T-cell (primary cell): ENCODE measurements around the gene KRTAP12-1. TPM values are rescaled to one million over a fixed set of nuclear protein-coding genes. Genes with fewer than 3 reads are reported as not detected.

Source experiments
- ATAC-seq, 4 experiments: fragments of 200-7000 bp in 3 of 4; fragments of 150-1000 bp in 1 of 4; cut with Tn5 transposase; replicated peaks in 1 of 4; 1 replicate in 3 of 4; 2 replicates in 1 of 4; pipeline ENCODE4 v1.10.0; 2021; ENCODE audit warnings: moderate library complexity in 3 of 4, mild to moderate bottlenecking in 2 of 4, moderate number of reproducible peaks in 1 of 4
- CTCF ChIA-PET, 2 donors: fragments of 300-600 bp; sonication (Branson Sonifier 250); formaldehyde crosslinking; loops; one replicate each; lab custom pipeline; 2022; ENCODE audit warnings: antibody characterized with exemption in 2 of 2; lab: Charles Lee
- POLR2A ChIA-PET, 2 donors: fragments of 300-600 bp; sonication (Branson Sonifier 250); formaldehyde crosslinking; loops; one replicate each; lab custom pipeline; 2022; ENCODE audit warnings: antibody characterized with exemption in 2 of 2; lab: Charles Lee
- DNase-seq, 35 experiments: peaks; one replicate each; pipeline versions ENCODE4 v3.0.0 to v3.0.0-alpha.2; 2013 to 2023
- H3K27ac ChIP-seq: one replicate; pipeline ENCODE4 v1.5.1; 2013; ENCODE audit warnings: low read length
- H3K27me3 ChIP-seq, 2 experiments: replicated peaks in 1 of 2; 1 replicate in 1 of 2; 2 replicates in 1 of 2; pipeline versions ENCODE4 v1.6.1 to v1.7.0; 2013; ENCODE audit warnings: low read length in 1 of 2, mixed read lengths in 1 of 2; ENCODE audit not compliant: control insufficient read depth in 2 of 2, insufficient read depth in 2 of 2; ENCODE audit errors: extremely low read depth in 1 of 2
- H3K36me3 ChIP-seq, 2 donors: 1 replicate in 1 of 2; 2 replicates in 1 of 2; pipeline versions ENCODE4 v1.6.1 to v1.7.0; 2013; ENCODE audit warnings: low read length in 1 of 2; ENCODE audit not compliant: control insufficient read depth in 2 of 2, insufficient read depth in 1 of 2; ENCODE audit errors: extremely low read depth in 1 of 2
- H3K4me1 ChIP-seq, 2 experiments: 1 replicate in 1 of 2; 2 replicates in 1 of 2; pipeline versions ENCODE4 v1.6.1 to v1.7.0; 2013; ENCODE audit warnings: low read length in 2 of 2, mixed read lengths in 1 of 2; ENCODE audit not compliant: insufficient read depth in 2 of 2, control insufficient read depth in 1 of 2; ENCODE audit errors: extremely low read depth in 1 of 2
- H3K4me3 ChIP-seq, 2 donors: 1 replicate in 1 of 2; 2 replicates in 1 of 2; pipeline versions ENCODE4 v1.5.1 to v1.7.0; 2013; ENCODE audit warnings: mild to moderate bottlenecking in 2 of 2, low read length in 1 of 2, moderate library complexity in 1 of 2; ENCODE audit not compliant: control insufficient read depth in 1 of 2; ENCODE audit errors: extremely low read depth in 1 of 2
- H3K9me3 ChIP-seq: 2 replicates; pipeline ENCODE4 v1.7.0; 2013
- H3K27ac Mint-ChIP-seq, 2 donors: one replicate each; pipeline ENCODE4 v1.8.0; 2020 to 2021; ENCODE audit warnings: mild to moderate bottlenecking in 2 of 2, mixed read lengths in 2 of 2
- H3K27me3 Mint-ChIP-seq, 2 donors: one replicate each; pipeline ENCODE4 v1.8.0; 2021 to 2022; ENCODE audit warnings: mixed read lengths in 2 of 2
- H3K36me3 Mint-ChIP-seq: one replicate; pipeline ENCODE4 v1.8.0; 2021; ENCODE audit warnings: mixed read lengths
- H3K4me1 Mint-ChIP-seq, 3 donors: one replicate each; pipeline ENCODE4 v1.8.0; 2020 to 2022; ENCODE audit warnings: mixed read lengths in 3 of 3, mild to moderate bottlenecking in 1 of 3
- H3K4me3 Mint-ChIP-seq, 3 donors: one replicate each; pipeline ENCODE4 v1.8.0; 2020 to 2022; ENCODE audit warnings: mild to moderate bottlenecking in 3 of 3, mixed read lengths in 3 of 3, moderate library complexity in 3 of 3
- H3K9me3 Mint-ChIP-seq, 3 donors: one replicate each; pipeline ENCODE4 v1.8.0; 2020 to 2022; ENCODE audit warnings: mixed read lengths in 3 of 3
- WGBS: methylation state at CpG from one replicate; pipeline ENCODE4 v1.1.5; 2013; ENCODE audit warnings: missing lambda C conversion rate; ENCODE audit not compliant: insufficient coverage; 5-methylcytosine and 5-hydroxymethylcytosine counted together
- total RNA-seq, 35 experiments: library from RNA in 6 of 35; stranded (reverse) in 6 of 35; fragments of 120-200 nt in 1 of 35; gene quantifications; one replicate each; pipeline versions ENCODE4 v1.2.1 to v1.2.4 and lab custom pipeline; 2013 to 2026

KRTAP12-1 gene
- total RNA-seq, 5 donors from 2014 or later (not counting 1 experiment from before 2014, with no cell fraction given), result not detected

GRCh38 chr21:44704636-44705001 lies 22.7 kb upstream of the KRTAP12-1 start:
- H3K9me3 Mint-ChIP-seq, result peaks cover 0 to 8% (median 6%) of the 10 kb centered on the region in 3 donors

GRCh38 chr21:44703731-44704635 lies 22.0 kb upstream of the KRTAP12-1 start:
- WGBS, result 51% methylated on average over 9 of the region's 13 CpGs
- Histone ChIP-seq H3K4me1 (peaks cover 0 to 23% of the 10 kb centered on the region in 2 experiments), H3K36me3 (no peaks in the 10 kb centered on the region), H3K27ac (no peak overlapping the region), H3K27me3 (peaks cover 16 to 94% of the 10 kb centered on the region in 2 experiments), H3K9me3 (no peaks in the 10 kb centered on the region), H3K4me3 (no peak overlapping the region)
- H3K27ac Mint-ChIP-seq, result no peak overlapping the region
- no peak overlapping the region for H3K4me3 Mint-ChIP-seq
- H3K27me3 Mint-ChIP-seq, result peaks cover 57 to 86% of the 10 kb centered on the region in 2 donors
- ATAC-seq (no peak), DNase-seq (peak in 2 of 35 experiments; percentile 4 to 18)
- peaks cover under 1 to 15% (median 4%) of the 10 kb centered on the region in 3 donors for H3K4me1 Mint-ChIP-seq
- peaks cover 8% of the 10 kb centered on the region for H3K36me3 Mint-ChIP-seq
- ChIA-PET POLR2A (no interaction called here), CTCF (no interaction called here)
- H3K9me3 Mint-ChIP-seq, result peaks cover 0 to 8% (median 6%) of the 10 kb centered on the region in 3 donors

More at GRCh38 chr21:44704636-44705001, 22.7 kb upstream of the KRTAP12-1 start:
- Histone ChIP-seq H3K9me3 (no peaks in the 10 kb centered on the region), H3K27ac (no peak overlapping the region), H3K27me3 (peaks cover 16 to 94% of the 10 kb centered on the region in 2 experiments), H3K4me3 (no peak overlapping the region), H3K36me3 (no peaks in the 10 kb centered on the region), H3K4me1 (peaks cover 0 to 29% of the 10 kb centered on the region in 2 experiments)
- no peak overlapping the region for H3K4me3 Mint-ChIP-seq
- H3K4me1 Mint-ChIP-seq, result peaks cover 7 to 22% (median 9%) of the 10 kb centered on the region in 3 donors
- ChIA-PET POLR2A (no interaction called here), CTCF (no interaction called here)
- no peak for ATAC-seq
- peaks cover 8% of the 10 kb centered on the region for H3K36me3 Mint-ChIP-seq
- peaks cover 58 to 89% of the 10 kb centered on the region in 2 donors for H3K27me3 Mint-ChIP-seq
- 18% methylated on average over 12 of the region's 13 CpGs for WGBS
- no peak overlapping the region for H3K27ac Mint-ChIP-seq
- DNase-seq, result peak in 2 of 35 experiments; percentile 1 to 8

- Mint-ChIP-seq H3K9me3 (peaks cover 0 to 8% (median 6%) of the 10 kb centered on the region in 3 donors), H3K27me3 (peaks cover 58 to 87% of the 10 kb centered on the region in 2 donors), H3K36me3 (peaks cover 8% of the 10 kb centered on the region), H3K27ac (no peak overlapping the region), H3K4me1 (peaks cover 0 to 10% (median 2%) of the 10 kb centered on the region in 3 donors), H3K4me3 (no peak overlapping the region)
- peak in 2 of 35 experiments; percentile 2 to 14 for DNase-seq
- H3K4me1 ChIP-seq, result peaks cover 0 to 17% of the 10 kb centered on the region in 2 experiments
- no peak overlapping the region for H3K27ac ChIP-seq
- no peak for ATAC-seq
- CTCF ChIA-PET, result no interaction called here
- peaks cover 15 to 94% of the 10 kb centered on the region in 2 experiments for H3K27me3 ChIP-seq
- WGBS, result 58% methylated on average over 12 of the region's 16 CpGs
- no peaks in the 10 kb centered on the region for H3K9me3 ChIP-seq
- POLR2A ChIA-PET, result no interaction called here
- no peaks in the 10 kb centered on the region for H3K36me3 ChIP-seq
- no peak overlapping the region for H3K4me3 ChIP-seq
Observed at GRCh38 chr21:44702973-44703730, 21.2 kb upstream of the KRTAP12-1 start.

GRCh38 chr21:44702111-44702972 lies 20.4 kb upstream of the KRTAP12-1 start:
- peaks cover 0 to 14% of the 10 kb centered on the region in 2 experiments for H3K4me1 ChIP-seq
- ChIA-PET CTCF (no interaction called here), POLR2A (no interaction called here)
- H3K27me3 Mint-ChIP-seq, result peaks cover 66 to 87% of the 10 kb centered on the region in 2 donors
- H3K27ac Mint-ChIP-seq, result no peak overlapping the region
- peaks cover 0 to 13% (median 6%) of the 10 kb centered on the region in 3 donors for H3K4me1 Mint-ChIP-seq
- ATAC-seq (no peak), DNase-seq (peak in 2 of 35 experiments; percentile 5 to 9)
- no peak overlapping the region for H3K4me3 ChIP-seq
- H3K36me3 ChIP-seq, result no peaks in the 10 kb centered on the region
- WGBS, result 77% methylated on average over 20 of the region's 22 CpGs
- no peak overlapping the region for H3K27ac ChIP-seq
- peaks cover 0 to 8% (median 6%) of the 10 kb centered on the region in 3 donors for H3K9me3 Mint-ChIP-seq
- H3K27me3 ChIP-seq, result peaks cover 13 to 94% of the 10 kb centered on the region in 2 experiments
- H3K4me3 Mint-ChIP-seq, result no peak overlapping the region
- H3K9me3 ChIP-seq, result no peaks in the 10 kb centered on the region
- H3K36me3 Mint-ChIP-seq, result peaks cover 8% of the 10 kb centered on the region

- no peaks in the 10 kb centered on the region for H3K9me3 ChIP-seq
- no peak for DNase-seq
- H3K4me3 Mint-ChIP-seq, result no peak overlapping the region
- no peak for ATAC-seq
- 48% methylated on average over 9 of the region's 12 CpGs for WGBS
- ChIA-PET CTCF (no interaction called here), POLR2A (no interaction called here)
- H3K36me3 ChIP-seq, result no peaks in the 10 kb centered on the region
- peaks cover 0 to 13% (median 6%) of the 10 kb centered on the region in 3 donors for H3K4me1 Mint-ChIP-seq
- H3K4me3 ChIP-seq, result no peak overlapping the region
- peaks cover 0 to 8% (median 6%) of the 10 kb centered on the region in 3 donors for H3K9me3 Mint-ChIP-seq
- peaks cover 0 to 11% of the 10 kb centered on the region in 2 experiments for H3K4me1 ChIP-seq
- H3K27me3 ChIP-seq, result peaks cover 13 to 94% of the 10 kb centered on the region in 2 experiments
- H3K36me3 Mint-ChIP-seq, result peaks cover 8% of the 10 kb centered on the region
- no peak overlapping the region for H3K27ac Mint-ChIP-seq
- H3K27me3 Mint-ChIP-seq, result peaks cover 74 to 89% of the 10 kb centered on the region in 2 donors
- no peak overlapping the region for H3K27ac ChIP-seq
Observed at GRCh38 chr21:44701541-44701940, 19.6 kb upstream of the KRTAP12-1 start.
